HEK293T (cell line): ENCODE measurements around the gene SENP8.

Source experiments
- CTCF ChIA-PET: fragments of 350-600 bp; formaldehyde crosslinking; extraction: SDS; loops from one replicate; lab custom pipeline; 2021; ENCODE audit warnings: antibody characterized with exemption, inconsistent platforms; lab: Yijun Ruan, JAX
- POLR2A ChIA-PET: fragments of 350-600 bp; formaldehyde crosslinking; extraction: SDS; loops from one replicate; lab custom pipeline; 2020; ENCODE audit warnings: antibody characterized with exemption, inconsistent platforms; lab: Yijun Ruan, JAX
- DNase-seq: peaks from one replicate; pipeline ENCODE4 v3.0.0; 2012; ENCODE audit warnings: mixed read lengths; ENCODE audit errors: extremely low spot score
- ARNT ChIP-seq: fragments of 450-650 bp; IDR thresholded peaks from 2 replicates; pipeline ENCODE4 v1.6.1; 2017; ENCODE audit warnings: mild to moderate bottlenecking
- BHLHE40 ChIP-seq: fragments of 450-650 bp; IDR thresholded peaks from 2 replicates; pipeline ENCODE4 v1.6.1; 2016; ENCODE audit warnings: mild to moderate bottlenecking, moderate library complexity, borderline replicate concordance
- CTBP1 ChIP-seq: fragments of 450-650 bp; IDR thresholded peaks from 2 replicates; pipeline ENCODE4 v1.6.1; 2016; ENCODE audit warnings: borderline replicate concordance
- ELF4 ChIP-seq: fragments of 450-650 bp; IDR thresholded peaks from 2 replicates; pipeline ENCODE4 v1.6.1; 2017; ENCODE audit warnings: antibody characterized with exemption
- FOXA1 ChIP-seq: fragments of 450-650 bp; IDR thresholded peaks from 2 replicates; pipeline ENCODE4 v1.6.1; 2016; ENCODE audit warnings: mild to moderate bottlenecking
- FOXK2 ChIP-seq: fragments of 450-650 bp; IDR thresholded peaks from 2 replicates; pipeline ENCODE4 v1.6.1; 2016; ENCODE audit warnings: mild to moderate bottlenecking
- FOXM1 ChIP-seq: fragments of 450-650 bp; IDR thresholded peaks from 2 replicates; pipeline ENCODE4 v1.6.1; 2017; ENCODE audit warnings: mild to moderate bottlenecking, borderline replicate concordance
- HDGF ChIP-seq: fragments of 450-650 bp; IDR thresholded peaks from 2 replicates; pipeline ENCODE4 v1.6.1; 2017; ENCODE audit warnings: antibody characterized with exemption, borderline replicate concordance
- L3MBTL2 ChIP-seq: fragments of 450-650 bp; conservative IDR thresholded peaks from 2 replicates; pipeline ENCODE4 v1.6.1; 2016; ENCODE audit warnings: mild to moderate bottlenecking
- LEF1 ChIP-seq: fragments of 450-650 bp; IDR thresholded peaks from 2 replicates; pipeline ENCODE4 v1.6.1; 2017; ENCODE audit warnings: mild to moderate bottlenecking, borderline replicate concordance
- NFRKB ChIP-seq: fragments of 450-650 bp; IDR thresholded peaks from 2 replicates; pipeline ENCODE4 v1.6.1; 2016; ENCODE audit warnings: mild to moderate bottlenecking, moderate library complexity
- PKNOX1 ChIP-seq: fragments of 450-650 bp; IDR thresholded peaks from 2 replicates; pipeline ENCODE4 v1.6.1; 2016
- SP1 ChIP-seq: fragments of 450-650 bp; IDR thresholded peaks from 2 replicates; pipeline ENCODE4 v1.6.1; 2017
- SUZ12 ChIP-seq: fragments of 450-650 bp; IDR thresholded peaks from 2 replicates; pipeline ENCODE4 v1.6.1; 2016; ENCODE audit warnings: mild to moderate bottlenecking
- TARDBP ChIP-seq: fragments of 450-650 bp; IDR thresholded peaks from 2 replicates; pipeline ENCODE4 v1.6.1; 2016
- ZNF384 ChIP-seq: fragments of 450-650 bp; IDR thresholded peaks from 2 replicates; pipeline ENCODE4 v1.6.1; 2016

SENP8 gene

GRCh38 chr15:72133211-72133610, 15.0 kb downstream of the SENP8 start:
- no peak for DNase-seq
- CTCF ChIA-PET = no interaction called here
- POLR2A ChIA-PET = interaction anchor here (1.4 kb wide), 1 partner anchor 16 kb away, joined by 5 read pairs; the partner anchor contains the start of genes MYO9A and SENP8
- TF ChIP-seq BHLHE40 = no peak
- TF ChIP-seq FOXA1 = no peak
- TF ChIP-seq ZNF384 = no peak
- TF ChIP-seq TARDBP = no peak
- TF ChIP-seq CTBP1 = no peak
- no peak for TF ChIP-seq SUZ12
- TF ChIP-seq LEF1 = no peak
- TF ChIP-seq L3MBTL2 = no peak
- no peak for TF ChIP-seq HDGF
- no peak for TF ChIP-seq FOXK2
- no peak for TF ChIP-seq PKNOX1
- no peak for TF ChIP-seq ELF4
- TF ChIP-seq ARNT = no peak
- TF ChIP-seq NFRKB = no peak
- no peak for TF ChIP-seq FOXM1
- no peak for TF ChIP-seq SP1

GRCh38 chr15:72135719-72136118, 17.5 kb downstream of the SENP8 start:
- POLR2A ChIA-PET = interaction anchor here (1.0 to 2.1 kb wide), 3 partner anchors 9 to 95 kb away, joined by 3 to 6 read pairs (median 4); partner anchors contain the start of genes MYO9A, PKM and SENP8
- CTCF ChIA-PET = no interaction called here

GRCh38 chr15:72136170-72137051, 18.2 kb downstream of the SENP8 start:
- POLR2A ChIA-PET = interaction anchor here (1.0 to 2.1 kb wide), 3 partner anchors 9 to 95 kb away, joined by 3 to 6 read pairs (median 4); partner anchors contain the start of genes MYO9A, PKM and SENP8
- DNase-seq = no peak
- CTCF ChIA-PET = no interaction called here
- TF ChIP-seq CTBP1 = no peak
- no peak for TF ChIP-seq HDGF
- TF ChIP-seq FOXA1 = no peak
- TF ChIP-seq ELF4 = no peak
- no peak for TF ChIP-seq TARDBP
- no peak for TF ChIP-seq NFRKB
- TF ChIP-seq ARNT = no peak
- TF ChIP-seq LEF1 = no peak
- TF ChIP-seq ZNF384 = no peak
- TF ChIP-seq FOXM1 = no peak

More at GRCh38 chr15:72135719-72136118, 17.5 kb downstream of the SENP8 start:
- no peak for DNase-seq
- TF ChIP-seq ELF4 (no peak), TARDBP (no peak), FOXA1 (no peak), CTBP1 (no peak), PKNOX1 (no peak), FOXM1 (no peak), HDGF (no peak), LEF1 (no peak), NFRKB (no peak), BHLHE40 (no peak)

GRCh38 chr15:72139667-72140066, 21.5 kb downstream of the SENP8 start:
- ChIA-PET CTCF (interaction anchor here (0.6 kb wide), 1 partner anchor 59 kb away, joined by 3 read pairs; no protein-coding TSS in a partner anchor), POLR2A (no interaction called here)
- no peak for TF ChIP-seq ELF4
- TF ChIP-seq BHLHE40 = no peak
- TF ChIP-seq CTBP1 = no peak
- no peak for TF ChIP-seq HDGF
- TF ChIP-seq FOXK2 = no peak
- TF ChIP-seq L3MBTL2 = no peak
- TF ChIP-seq FOXM1 = no peak
- no peak for TF ChIP-seq NFRKB
- no peak for TF ChIP-seq ZNF384
- DNase-seq = no peak

GRCh38 chr15:72140088-72140487, 21.9 kb downstream of the SENP8 start:
- DNase-seq = no peak
- TF ChIP-seq FOXM1 (no peak), FOXK2 (no peak), PKNOX1 (no peak), SUZ12 (no peak), HDGF (no peak), SP1 (no peak), ARNT (no peak), NFRKB (no peak), FOXA1 (no peak), CTBP1 (no peak), LEF1 (no peak), ELF4 (no peak), L3MBTL2 (no peak), TARDBP (no peak)
- ChIA-PET POLR2A (no interaction called here), CTCF (interaction anchor here (0.6 kb wide), 1 partner anchor 58 kb away, joined by 3 read pairs; no protein-coding TSS in a partner anchor)
